H9 (cell line): ENCODE results near the gene TNIP2. TPM values are rescaled to one million over a fixed set of nuclear protein-coding genes. Genes with fewer than 3 reads are reported as not detected.

Experiments used
- DNase-seq: peaks from one replicate; pipeline ENCODE4 v3.0.0-alpha.2; 2017
- H2AFZ ChIP-seq: one replicate; pipeline ENCODE4 v1.6.1; 2013; ENCODE audit warnings: mild to moderate bottlenecking, low read length, control low read depth, moderate library complexity
- H2AK5ac ChIP-seq: 2 replicates; pipeline ENCODE4 v1.6.1; 2013; ENCODE audit warnings: low read length, control low read depth, mixed read lengths; ENCODE audit not compliant: insufficient read length
- H2BK120ac ChIP-seq: one replicate; pipeline ENCODE4 v1.6.1; 2013; ENCODE audit warnings: low read depth, mild to moderate bottlenecking, low read length, control low read depth, inconsistent platforms; ENCODE audit not compliant: poor library complexity, severe bottlenecking
- H2BK12ac ChIP-seq: 2 replicates; pipeline ENCODE4 v1.6.1; 2013; ENCODE audit warnings: low read length, control low read depth, mixed read lengths, low read depth; ENCODE audit not compliant: insufficient read length
- H2BK15ac ChIP-seq: 2 replicates; pipeline ENCODE4 v1.6.1; 2013; ENCODE audit warnings: low read depth, low read length, control low read depth
- H2BK20ac ChIP-seq: one replicate; pipeline ENCODE4 v1.6.1; 2013; ENCODE audit warnings: low read depth, mild to moderate bottlenecking, low read length, control low read depth, inconsistent platforms; ENCODE audit not compliant: poor library complexity, severe bottlenecking
- H2BK5ac ChIP-seq: 2 replicates; pipeline ENCODE4 v1.6.1; 2013; ENCODE audit warnings: low read length, control low read depth, mixed read lengths; ENCODE audit not compliant: insufficient read length
- H3K14ac ChIP-seq: 2 replicates; pipeline ENCODE4 v1.6.1; 2013; ENCODE audit warnings: low read length, control low read depth; ENCODE audit not compliant: insufficient read depth
- H3K18ac ChIP-seq: 2 replicates; pipeline ENCODE4 v1.6.1; 2013; ENCODE audit warnings: low read depth, mild to moderate bottlenecking, mixed read lengths, low read length, control low read depth; ENCODE audit not compliant: insufficient read length
- H3K23ac ChIP-seq: 2 replicates; pipeline ENCODE4 v1.6.1; 2013; ENCODE audit warnings: low read length, control low read depth, mixed read lengths, low read depth; ENCODE audit not compliant: insufficient read length
- H3K23me2 ChIP-seq: 2 replicates; pipeline ENCODE4 v1.6.1; 2013; ENCODE audit warnings: low read depth, mild to moderate bottlenecking, mixed read lengths, low read length, control low read depth; ENCODE audit not compliant: insufficient read length, poor library complexity, severe bottlenecking
- H3K27ac ChIP-seq: 2 replicates; pipeline ENCODE4 v1.5.1; 2013; ENCODE audit warnings: low read length, control low read depth, mixed read lengths, low read depth; ENCODE audit not compliant: insufficient read length
- H3K27me3 ChIP-seq: 2 replicates; pipeline ENCODE4 v1.6.1; 2013; ENCODE audit warnings: low read length, control low read depth, inconsistent platforms; ENCODE audit not compliant: insufficient read depth
- H3K4ac ChIP-seq: 2 replicates; pipeline ENCODE4 v1.6.1; 2013; ENCODE audit warnings: low read depth, mild to moderate bottlenecking, control low read depth, inconsistent platforms, low read length, moderate library complexity
- H3K4me1 ChIP-seq: 2 replicates; pipeline ENCODE4 v1.6.1; 2013; ENCODE audit warnings: low read length, control low read depth, inconsistent platforms; ENCODE audit not compliant: insufficient read depth
- H3K4me2 ChIP-seq: 2 replicates; pipeline ENCODE4 v1.6.1; 2013; ENCODE audit warnings: low read length, control low read depth, mixed read lengths; ENCODE audit not compliant: insufficient read length, insufficient read depth
- H3K56ac ChIP-seq: 2 replicates; pipeline ENCODE4 v1.6.1; 2013; ENCODE audit warnings: low read depth, mild to moderate bottlenecking, mixed read lengths, low read length, control low read depth; ENCODE audit not compliant: insufficient read length
- H3K79me1 ChIP-seq: 2 replicates; pipeline ENCODE4 v1.6.1; 2013; ENCODE audit warnings: low read depth, mild to moderate bottlenecking, moderate library complexity, low read length, control low read depth, inconsistent platforms; ENCODE audit not compliant: insufficient read depth, poor library complexity, severe bottlenecking
- H3K79me2 ChIP-seq: 2 replicates; pipeline ENCODE4 v1.6.1; 2013; ENCODE audit warnings: low read length, control low read depth, inconsistent platforms; ENCODE audit not compliant: insufficient read depth
- H3K9ac ChIP-seq: 2 replicates; pipeline ENCODE4 v1.6.1; 2013; ENCODE audit warnings: low read length, control low read depth, mixed read lengths; ENCODE audit not compliant: insufficient read length; ENCODE audit errors: extremely low read depth
- H3K9me3 ChIP-seq: one replicate; pipeline ENCODE4 v1.6.1; 2013; ENCODE audit warnings: low read depth, low read length, inconsistent platforms; ENCODE audit not compliant: control insufficient read depth
- H3T11ph ChIP-seq: one replicate; pipeline ENCODE4 v1.6.1; 2013; ENCODE audit warnings: mild to moderate bottlenecking, low read length, control low read depth, inconsistent platforms
- H4K20me1 ChIP-seq: one replicate; pipeline ENCODE4 v1.6.1; 2013; ENCODE audit not compliant: control insufficient read depth, insufficient read length, insufficient read depth
- H4K5ac ChIP-seq: 2 replicates; pipeline ENCODE4 v1.6.1; 2013; ENCODE audit warnings: low read depth, mild to moderate bottlenecking, mixed read lengths, low read length, control low read depth; ENCODE audit not compliant: insufficient read length
- H4K8ac ChIP-seq: replicated peaks from 2 replicates; pipeline ENCODE4 v1.6.1; 2013; ENCODE audit warnings: low read length, control low read depth, mixed read lengths, low read depth; ENCODE audit not compliant: insufficient read length
- H4K91ac ChIP-seq: 2 replicates; pipeline ENCODE4 v1.6.1; 2013; ENCODE audit warnings: low read depth, mild to moderate bottlenecking, moderate library complexity, mixed read lengths, low read length, control low read depth; ENCODE audit not compliant: insufficient read length
- H3K27ac Mint-ChIP-seq, 3 experiments: 2 replicates in 2 of 3; 3 replicates in 1 of 3; pipeline ENCODE4 v1.8.0; 2020 to 2021; ENCODE audit warnings: mixed read lengths in 3 of 3, mild to moderate bottlenecking in 1 of 3, moderate library complexity in 1 of 3
- H3K27me3 Mint-ChIP-seq: 2 replicates; pipeline ENCODE4 v1.8.0; 2021; ENCODE audit warnings: low read depth, mild to moderate bottlenecking, moderate library complexity, mixed read lengths
- H3K36me3 Mint-ChIP-seq, 3 experiments: 2 replicates in 2 of 3; 3 replicates in 1 of 3; pipeline ENCODE4 v1.8.0; 2020 to 2021; ENCODE audit warnings: low read depth in 3 of 3, mixed read lengths in 3 of 3; ENCODE audit not compliant: insufficient read depth in 1 of 3
- H3K4me1 Mint-ChIP-seq, 2 experiments: 2 replicates each; pipeline ENCODE4 v1.8.0; 2020; ENCODE audit warnings: mixed read lengths in 2 of 2
- H3K4me3 Mint-ChIP-seq, 2 experiments: 2 replicates in 1 of 2; 3 replicates in 1 of 2; pipeline ENCODE4 v1.8.0; 2020 to 2021; ENCODE audit warnings: mild to moderate bottlenecking in 2 of 2, mixed read lengths in 2 of 2, moderate library complexity in 1 of 2
- H3K9me3 Mint-ChIP-seq, 2 experiments: 2 replicates in 1 of 2; 3 replicates in 1 of 2; pipeline ENCODE4 v1.8.0; 2020; ENCODE audit warnings: mild to moderate bottlenecking in 2 of 2, mixed read lengths in 2 of 2, moderate library complexity in 1 of 2
- WGBS: extraction: QIAGEN DNeasy Blood & Tissue Kit; methylation state at CpG from one replicate; pipeline ENCODE4 v1.1.7; 2013; ENCODE audit warnings: missing lambda C conversion rate, low lambda C conversion rate, mixed read lengths; ENCODE audit not compliant: insufficient read length; ENCODE audit errors: extremely low coverage; 5-methylcytosine and 5-hydroxymethylcytosine counted together
- total RNA-seq: library from RNA; stranded (reverse); gene quantifications from 2 replicates; pipeline ENCODE4 v1.2.1, GENCODE V29; 2021
- TF ChIP-seq, protein P1 (sequence below): fragments of 200-600 bp; sonication (generic); conservative IDR thresholded peaks from 3 replicates; pipeline ENCODE4 v1.8.0; 2021; ENCODE audit warnings: antibody characterized with exemption, mild to moderate bottlenecking

TNIP2 gene
- total RNA-seq, 1 experiment from 2014 or later: 44.7 TPM

DNA sequence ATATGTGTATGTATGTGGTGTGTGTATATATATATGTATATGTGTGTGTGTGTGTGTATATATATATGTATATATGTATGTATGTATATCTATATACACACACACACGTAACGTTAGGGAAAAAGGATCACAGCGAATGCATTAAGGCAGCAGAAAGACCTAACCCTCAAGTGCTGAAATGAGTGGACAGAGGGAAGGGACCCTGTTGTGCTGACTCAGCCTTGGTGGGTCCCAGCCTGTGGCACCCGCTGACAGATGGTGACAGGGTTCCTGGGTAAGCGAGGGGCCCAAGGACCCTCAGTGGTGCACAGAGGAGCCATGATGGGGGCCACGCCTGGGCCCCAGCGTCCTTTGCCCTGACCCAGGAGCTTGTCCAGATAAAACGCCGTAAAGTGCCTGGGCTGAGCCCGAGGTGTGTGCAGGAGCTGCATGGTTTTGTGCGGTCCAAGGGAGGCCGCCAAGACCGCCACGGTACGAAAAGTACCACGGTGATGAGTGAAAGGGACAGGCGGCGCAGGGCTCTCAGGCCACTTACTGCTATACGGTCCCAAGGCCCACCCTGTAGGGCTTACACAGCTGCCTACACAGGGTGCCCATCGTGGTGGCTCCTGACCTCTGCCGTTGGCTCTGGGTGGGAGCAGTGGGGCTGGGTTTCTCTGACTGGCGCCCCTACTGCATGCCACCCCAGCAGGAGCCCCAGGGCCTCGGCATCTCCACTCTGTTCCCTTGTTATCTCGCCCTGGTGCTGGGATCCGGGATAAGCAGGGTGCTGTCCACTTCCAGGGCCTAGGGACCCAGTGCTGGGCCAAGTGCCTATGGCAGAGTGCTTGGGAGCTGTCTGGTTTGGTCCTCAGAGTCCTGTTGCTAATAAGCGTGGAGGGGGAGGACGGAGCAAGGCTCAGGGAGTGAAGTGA lies 46.7 kb upstream of the TNIP2 start:
- Histone ChIP-seq H3K27ac (no peak overlapping the region), H3K56ac (no peak overlapping the region), H4K5ac (no peak overlapping the region), H2BK5ac (no peak overlapping the region), H3K23ac (no peak overlapping the region), H3T11ph (no peak overlapping the region), H3K14ac (no peak overlapping the region), H3K4me2 (no peak overlapping the region), H3K79me2 (no peaks in the 10 kb centered on the region), H2BK15ac (no peak overlapping the region), H3K79me1 (no peaks in the 10 kb centered on the region), H3K9me3 (no peaks in the 10 kb centered on the region), H3K4me1 (no peaks in the 10 kb centered on the region), H4K91ac (no peak overlapping the region), H3K23me2 (no peaks in the 10 kb centered on the region), H3K9ac (no peak overlapping the region), H4K20me1 (peaks cover 5% of the 10 kb centered on the region), H2BK120ac (no peak overlapping the region), H3K4ac (no peak overlapping the region), H3K27me3 (no peaks in the 10 kb centered on the region), H2AK5ac (no peak overlapping the region), H2BK12ac (no peak overlapping the region), H2AFZ (no peak overlapping the region), H3K18ac (no peak overlapping the region), H4K8ac (no peak overlapping the region), H2BK20ac (no peak overlapping the region)
- H3K4me1 Mint-ChIP-seq: peaks cover 8 to 23% of the 10 kb centered on the region in 2 experiments
- TF ChIP-seq, protein P1, sequence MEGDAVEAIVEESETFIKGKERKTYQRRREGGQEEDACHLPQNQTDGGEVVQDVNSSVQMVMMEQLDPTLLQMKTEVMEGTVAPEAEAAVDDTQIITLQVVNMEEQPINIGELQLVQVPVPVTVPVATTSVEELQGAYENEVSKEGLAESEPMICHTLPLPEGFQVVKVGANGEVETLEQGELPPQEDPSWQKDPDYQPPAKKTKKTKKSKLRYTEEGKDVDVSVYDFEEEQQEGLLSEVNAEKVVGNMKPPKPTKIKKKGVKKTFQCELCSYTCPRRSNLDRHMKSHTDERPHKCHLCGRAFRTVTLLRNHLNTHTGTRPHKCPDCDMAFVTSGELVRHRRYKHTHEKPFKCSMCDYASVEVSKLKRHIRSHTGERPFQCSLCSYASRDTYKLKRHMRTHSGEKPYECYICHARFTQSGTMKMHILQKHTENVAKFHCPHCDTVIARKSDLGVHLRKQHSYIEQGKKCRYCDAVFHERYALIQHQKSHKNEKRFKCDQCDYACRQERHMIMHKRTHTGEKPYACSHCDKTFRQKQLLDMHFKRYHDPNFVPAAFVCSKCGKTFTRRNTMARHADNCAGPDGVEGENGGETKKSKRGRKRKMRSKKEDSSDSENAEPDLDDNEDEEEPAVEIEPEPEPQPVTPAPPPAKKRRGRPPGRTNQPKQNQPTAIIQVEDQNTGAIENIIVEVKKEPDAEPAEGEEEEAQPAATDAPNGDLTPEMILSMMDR: no peak
- WGBS: no CpG with 5 or more reads among the region's 27 CpGs
- H3K27ac Mint-ChIP-seq: no peak overlapping the region
- H3K27me3 Mint-ChIP-seq: no peaks in the 10 kb centered on the region
- no peak for DNase-seq
- H3K36me3 Mint-ChIP-seq: 0 out of 7 replicates have a peak, but pooled peaks cover 0 to 2% (median 0%) of the 10 kb centered on the region in 3 experiments
- no peaks in the 10 kb centered on the region for H3K9me3 Mint-ChIP-seq
- H3K4me3 Mint-ChIP-seq: no peak overlapping the region
